Ascending aorta (tissue), 2 donors: ENCODE data around the gene IL27RA. TPM values are rescaled to one million over a fixed set of nuclear protein-coding genes. Genes with fewer than 3 reads are reported as not detected.

Experiments
- DNase-seq, 2 donors: peaks; one replicate each; pipeline ENCODE4 v3.0.0-alpha.2; 2019; ENCODE audit warnings: low spot score in 2 of 2
- H3K27ac ChIP-seq, 2 donors: fragments of 200-600 bp; sonication (generic); one replicate each; pipeline ENCODE4 v1.5.1; 2016 to 2017; ENCODE audit warnings: mild to moderate bottlenecking in 1 of 2
- H3K27me3 ChIP-seq: fragments of 200-600 bp; sonication (generic); one replicate; pipeline ENCODE4 v1.5.1; 2017
- H3K36me3 ChIP-seq, 2 donors: fragments of 200-600 bp; sonication (generic); one replicate each; pipeline ENCODE4 v1.5.1; 2016
- H3K4me1 ChIP-seq, 2 donors: fragments of 200-600 bp; sonication (generic); one replicate each; pipeline ENCODE4 v1.5.1; 2016 to 2017; ENCODE audit warnings: mild to moderate bottlenecking in 1 of 2
- H3K4me3 ChIP-seq, 2 donors: fragments of 200-600 bp; sonication (generic); one replicate each; pipeline ENCODE4 v1.5.1; 2016 to 2017; ENCODE audit warnings: mild to moderate bottlenecking in 1 of 2
- H3K9me3 ChIP-seq, 2 donors: fragments of 200-600 bp; sonication (generic); one replicate each; pipeline ENCODE4 v1.5.1; 2016
- intact Hi-C: fragments of 100-400 bp; cut with DNase I; formaldehyde crosslinking; loops from one replicate; pipeline ENCODE4 v1.15.1; 2023
- total RNA-seq: library from RNA; depleted of rRNA; stranded (reverse); fragments of >200 nt; gene quantifications from one replicate; pipeline ENCODE4 v1.1.0, GENCODE V29; 2016
- TF ChIP-seq, protein P1 (sequence below), 3 experiments: fragments of 200-600 bp in 2 of 3; fragments of 450-650 bp in 1 of 3; sonication (generic) in 2 of 3; IDR thresholded peaks; one replicate each; pipeline ENCODE4 v1.5.1; 2016 to 2019; ENCODE audit warnings: antibody characterized with exemption in 3 of 3, mild to moderate bottlenecking in 1 of 3, moderate library complexity in 1 of 3

The IL27RA gene
- total RNA-seq, 1 donor from 2014 or later, result 4.2 TPM

DNA sequence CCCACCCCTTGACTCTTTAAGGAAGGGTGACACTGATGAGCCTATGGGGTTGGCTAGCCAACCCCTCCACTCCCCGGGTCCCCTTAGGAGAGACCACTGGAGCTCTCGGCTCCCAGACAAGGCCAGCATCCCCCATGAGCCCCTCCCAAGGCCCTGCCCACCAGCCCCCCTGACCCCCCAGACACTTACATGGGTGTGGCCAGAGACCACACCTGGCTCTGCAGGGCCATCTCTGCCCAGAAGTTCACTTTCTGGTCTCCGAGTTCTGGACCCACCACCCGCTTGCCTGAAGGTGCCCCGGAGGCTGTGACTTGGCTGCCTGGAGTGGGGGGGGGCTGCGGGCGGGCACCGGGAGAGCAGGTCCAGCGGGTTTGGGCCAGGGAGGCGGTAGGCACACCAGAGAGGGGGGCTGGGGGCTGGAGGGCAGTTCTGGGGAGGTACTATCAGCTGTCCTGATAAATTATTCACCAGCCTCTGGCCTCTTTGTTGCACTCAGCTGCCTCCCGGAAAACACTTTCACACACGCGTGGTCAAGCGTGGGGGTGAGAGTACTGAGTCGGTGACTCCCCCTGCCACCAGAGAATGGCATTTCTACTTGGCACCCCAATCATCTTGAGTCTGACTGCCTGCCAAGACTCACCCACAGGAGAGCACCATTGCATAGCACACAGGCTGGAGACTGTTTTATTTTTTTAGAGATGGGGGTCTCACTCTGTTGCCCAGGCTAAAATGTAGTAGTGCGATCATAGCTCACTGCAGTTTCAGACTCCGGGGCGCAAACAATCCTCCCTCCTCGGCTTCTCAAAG, 30.4 kb downstream of the IL27RA start, which contains the start of gene PALM3:
Gene PALM3, minus strand, starts transcription at position 326 of the 807 bp plus-strand sequence. Its CDS starts 96 bp downstream, at position 230.
- Histone ChIP-seq H3K36me3 (no peaks in the 10 kb centered on the region), H3K4me3 (no peak within 1 kb of the TSS), H3K27me3 (no peaks in the 10 kb centered on the region), H3K9me3 (no peaks in the 10 kb centered on the region), H3K4me1 (peaks cover 0 to 5% of the 10 kb centered on the region in 2 donors), H3K27ac (no peak within 1 kb of the TSS)
- intact Hi-C loops, result no loop called here
- no peak for DNase-seq
- TF ChIP-seq, protein P1, sequence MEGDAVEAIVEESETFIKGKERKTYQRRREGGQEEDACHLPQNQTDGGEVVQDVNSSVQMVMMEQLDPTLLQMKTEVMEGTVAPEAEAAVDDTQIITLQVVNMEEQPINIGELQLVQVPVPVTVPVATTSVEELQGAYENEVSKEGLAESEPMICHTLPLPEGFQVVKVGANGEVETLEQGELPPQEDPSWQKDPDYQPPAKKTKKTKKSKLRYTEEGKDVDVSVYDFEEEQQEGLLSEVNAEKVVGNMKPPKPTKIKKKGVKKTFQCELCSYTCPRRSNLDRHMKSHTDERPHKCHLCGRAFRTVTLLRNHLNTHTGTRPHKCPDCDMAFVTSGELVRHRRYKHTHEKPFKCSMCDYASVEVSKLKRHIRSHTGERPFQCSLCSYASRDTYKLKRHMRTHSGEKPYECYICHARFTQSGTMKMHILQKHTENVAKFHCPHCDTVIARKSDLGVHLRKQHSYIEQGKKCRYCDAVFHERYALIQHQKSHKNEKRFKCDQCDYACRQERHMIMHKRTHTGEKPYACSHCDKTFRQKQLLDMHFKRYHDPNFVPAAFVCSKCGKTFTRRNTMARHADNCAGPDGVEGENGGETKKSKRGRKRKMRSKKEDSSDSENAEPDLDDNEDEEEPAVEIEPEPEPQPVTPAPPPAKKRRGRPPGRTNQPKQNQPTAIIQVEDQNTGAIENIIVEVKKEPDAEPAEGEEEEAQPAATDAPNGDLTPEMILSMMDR (IDR thresholded peaks at IDR 0.05), result no peak

- TF ChIP-seq, protein P1 (IDR thresholded peaks at IDR 0.05), result no peak
- Histone ChIP-seq H3K27me3 (no peaks in the 10 kb centered on the region), H3K4me1 (peaks cover 0 to 5% of the 10 kb centered on the region in 2 donors), H3K4me3 (no peak overlapping the region), H3K9me3 (no peaks in the 10 kb centered on the region), H3K27ac (no peak overlapping the region), H3K36me3 (no peaks in the 10 kb centered on the region)
- intact Hi-C loops, result no loop called here
- DNase-seq, result no peak
Measured at GRCh38 chr19:14062558-14062855, 30.9 kb downstream of the IL27RA start.

GRCh38 chr19:14063105-14063504, 31.5 kb downstream of the IL27RA start:
- intact Hi-C loops, result no loop called here

GRCh38 chr19:14066134-14066533, 34.6 kb downstream of the IL27RA start:
- TF ChIP-seq, protein P1 (IDR thresholded peaks at IDR 0.05), result no peak
- intact Hi-C loops, result no loop called here
- no peak overlapping the region for H3K27ac ChIP-seq
- H3K4me1 ChIP-seq, result no peaks in the 10 kb centered on the region
- H3K9me3 ChIP-seq, result no peaks in the 10 kb centered on the region
- H3K4me3 ChIP-seq, result no peak overlapping the region
- no peaks in the 10 kb centered on the region for H3K36me3 ChIP-seq
- no peaks in the 10 kb centered on the region for H3K27me3 ChIP-seq
- no peak for DNase-seq

More at GRCh38 chr19:14063105-14063504, 31.5 kb downstream of the IL27RA start:
- no peak for DNase-seq
- H3K27me3 ChIP-seq, result no peaks in the 10 kb centered on the region
- H3K4me1 ChIP-seq, result no peaks in the 10 kb centered on the region
- no peaks in the 10 kb centered on the region for H3K9me3 ChIP-seq
- TF ChIP-seq, protein P1 (IDR thresholded peaks at IDR 0.05), result no peak
- H3K36me3 ChIP-seq, result no peaks in the 10 kb centered on the region
- H3K4me3 ChIP-seq, result no peak overlapping the region
- H3K27ac ChIP-seq, result no peak overlapping the region

DNA sequence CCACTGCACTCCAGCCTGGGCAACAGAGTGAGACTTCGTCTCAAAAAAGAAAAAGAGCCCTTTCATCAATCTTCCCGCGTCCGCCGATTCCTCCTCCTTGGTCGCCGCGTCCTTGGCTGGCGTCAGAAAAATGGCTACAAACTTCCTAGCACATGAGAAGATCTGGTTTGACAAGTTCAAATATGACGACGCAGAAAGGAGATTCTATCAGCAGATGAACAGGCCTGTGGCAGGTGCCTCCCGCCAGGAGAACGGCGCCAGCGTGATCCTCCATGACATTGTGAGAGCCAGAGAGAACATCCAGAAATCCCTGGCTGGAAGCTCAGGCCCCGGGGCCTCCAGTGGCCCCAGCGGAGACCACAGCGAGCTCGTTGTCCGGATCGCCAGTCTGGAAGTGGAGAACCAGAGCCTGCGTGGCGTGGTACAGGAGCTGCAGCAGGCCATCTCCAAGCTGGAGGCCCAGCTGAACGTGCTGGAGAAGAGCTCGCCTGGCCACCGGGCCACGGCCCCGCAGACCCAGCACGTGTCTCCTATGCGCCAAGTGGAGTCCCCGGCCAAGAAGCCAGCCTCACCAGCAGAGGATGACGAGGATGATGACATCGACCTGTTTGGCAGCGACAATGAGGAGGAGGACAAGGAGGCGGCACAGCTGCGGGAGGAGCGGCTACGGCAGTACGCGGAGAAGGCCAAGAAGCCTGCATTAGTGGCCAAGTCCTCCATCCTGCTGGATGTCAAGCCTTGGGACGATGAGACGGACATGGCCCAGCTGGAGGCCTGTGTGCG, 38.9 kb downstream of the IL27RA start:
- TF ChIP-seq, protein P1 (IDR thresholded peaks at IDR 0.05), result no peak
- H3K27ac ChIP-seq, result no peak overlapping the region
- H3K9me3 ChIP-seq, result no peaks in the 10 kb centered on the region
- no peaks in the 10 kb centered on the region for H3K36me3 ChIP-seq
- peaks cover 0 to 8% of the 10 kb centered on the region in 2 donors for H3K4me1 ChIP-seq
- H3K4me3 ChIP-seq, result no peak overlapping the region
- no peak for DNase-seq
- intact Hi-C loops, result loop anchor here (5.0 to 10.0 kb wide), 3 partner anchors 118 to 918 kb away; partner anchors contain the start of genes DCAF15, IER2 and STX10
- H3K27me3 ChIP-seq, result no peaks in the 10 kb centered on the region
